Measurements from ENCODE around the gene ZNF174. TPM values are rescaled to one million over a fixed set of nuclear protein-coding genes. Genes with fewer than 3 reads are reported as not detected.

ZNF174 gene
- total RNA-seq, 1 experiment from 2014 or later, result 13.7 TPM

DNA sequence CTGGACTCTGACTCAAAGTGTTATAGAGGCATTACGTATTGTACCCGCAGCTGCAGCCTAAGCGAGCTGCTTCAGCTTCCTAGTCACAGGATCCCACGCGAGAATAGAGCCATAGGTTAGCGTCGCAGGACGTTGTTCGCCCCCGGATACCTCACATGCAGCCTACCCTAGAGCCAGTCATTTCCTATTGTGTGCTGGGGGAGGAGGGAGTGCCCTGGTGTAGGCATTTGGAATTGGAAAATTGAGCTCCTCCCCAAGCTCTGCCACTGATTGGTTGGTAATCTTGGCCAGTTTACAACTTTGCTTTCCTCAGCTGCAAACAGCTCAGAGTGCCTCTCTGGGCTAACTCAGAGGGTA, 43.0 kb downstream of the ZNF174 start:
- Histone ChIP-seq H3K4me3 (ENCODE audit: low read depth, low read length, poor library complexity, severe bottlenecking) (peak overlapping the region; percentile 67), H3K27me3 (replicated peaks; ENCODE audit: insufficient read depth, low read depth, low read length, poor library complexity) (no peaks in the 10 kb centered on the region), H3K27ac (ENCODE audit: low read depth, low read length, poor library complexity, severe bottlenecking) (peak overlapping the region; percentile 73), H3K4me1 (ENCODE audit: insufficient read depth, low read length, poor library complexity, severe bottlenecking) (no peaks in the 10 kb centered on the region), H3K9me3 (ENCODE audit: low read depth, low read length, poor library complexity, severe bottlenecking) (no peaks in the 10 kb centered on the region), H3K36me3 (ENCODE audit: insufficient read depth, low read length, poor library complexity, severe bottlenecking) (peaks cover 6% of the 10 kb centered on the region)
- intact Hi-C loops (cut with micrococcal nuclease; ENCODE audit: unreplicated experiment), result no loop called here
- TF ChIP-seq, protein P1, sequence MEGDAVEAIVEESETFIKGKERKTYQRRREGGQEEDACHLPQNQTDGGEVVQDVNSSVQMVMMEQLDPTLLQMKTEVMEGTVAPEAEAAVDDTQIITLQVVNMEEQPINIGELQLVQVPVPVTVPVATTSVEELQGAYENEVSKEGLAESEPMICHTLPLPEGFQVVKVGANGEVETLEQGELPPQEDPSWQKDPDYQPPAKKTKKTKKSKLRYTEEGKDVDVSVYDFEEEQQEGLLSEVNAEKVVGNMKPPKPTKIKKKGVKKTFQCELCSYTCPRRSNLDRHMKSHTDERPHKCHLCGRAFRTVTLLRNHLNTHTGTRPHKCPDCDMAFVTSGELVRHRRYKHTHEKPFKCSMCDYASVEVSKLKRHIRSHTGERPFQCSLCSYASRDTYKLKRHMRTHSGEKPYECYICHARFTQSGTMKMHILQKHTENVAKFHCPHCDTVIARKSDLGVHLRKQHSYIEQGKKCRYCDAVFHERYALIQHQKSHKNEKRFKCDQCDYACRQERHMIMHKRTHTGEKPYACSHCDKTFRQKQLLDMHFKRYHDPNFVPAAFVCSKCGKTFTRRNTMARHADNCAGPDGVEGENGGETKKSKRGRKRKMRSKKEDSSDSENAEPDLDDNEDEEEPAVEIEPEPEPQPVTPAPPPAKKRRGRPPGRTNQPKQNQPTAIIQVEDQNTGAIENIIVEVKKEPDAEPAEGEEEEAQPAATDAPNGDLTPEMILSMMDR (conservative IDR thresholded peaks at IDR 0.05; ENCODE audit: low read depth, low read length), result no peak
- no peak for TF ChIP-seq EZH2 (IDR thresholded peaks at IDR 0.05; ENCODE audit: borderline replicate concordance, low read depth, low read length, poor library complexity, severe bottlenecking)
- peak; percentile 72 for DNase-seq (ENCODE audit: low spot score)
- TSS peak; percentile 88 for BruUV-seq (replicated peaks)
- POLR2A ChIA-PET (ENCODE audit: low non-redundant PET), result interaction anchor here (0.6 to 0.7 kb wide), 2 partner anchors 10 to 36 kb away, joined by 3 to 7 read pairs; no protein-coding TSS in a partner anchor
- CTCF ChIA-PET, result interaction anchor here (0.6 kb wide), 1 partner anchor 293 kb away, joined by 15 read pairs; no protein-coding TSS in a partner anchor

DNA sequence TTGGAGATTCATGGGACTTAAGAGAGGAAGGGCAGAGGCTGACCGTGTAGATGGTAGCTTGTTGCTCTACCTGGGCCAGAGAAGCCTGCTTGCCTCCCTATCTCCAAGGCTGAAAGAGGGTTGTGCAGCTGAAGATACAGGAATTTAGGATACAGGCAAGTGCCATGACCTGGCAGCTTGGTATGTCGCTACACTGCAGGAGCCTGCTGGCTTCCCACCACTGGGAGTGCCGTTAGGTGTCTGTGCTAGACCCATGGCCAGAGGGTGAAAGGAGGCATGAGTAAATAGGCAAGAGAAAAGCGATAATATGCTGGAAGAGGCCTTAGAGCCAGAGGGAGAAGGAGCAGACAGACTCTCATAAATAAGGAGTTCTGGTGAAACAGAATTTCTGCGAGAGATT, 53.1 kb downstream of the ZNF174 start:
- POLR2A ChIA-PET (ENCODE audit: low non-redundant PET), result interaction anchor here (0.6 kb wide), 1 partner anchor 10 kb away, joined by 7 read pairs; no protein-coding TSS in a partner anchor

GRCh38 chr16:3454631-3455147, 53.7 kb downstream of the ZNF174 start:
- no TSS peak for BruUV-seq (replicated peaks)
- CTCF ChIA-PET, result no interaction called here
- intact Hi-C loops (cut with micrococcal nuclease; ENCODE audit: unreplicated experiment), result no loop called here
- Histone ChIP-seq H3K9me3 (ENCODE audit: low read depth, low read length, poor library complexity, severe bottlenecking) (no peaks in the 10 kb centered on the region), H3K27me3 (replicated peaks; ENCODE audit: insufficient read depth, low read depth, low read length, poor library complexity) (no peaks in the 10 kb centered on the region), H3K4me3 (ENCODE audit: low read depth, low read length, poor library complexity, severe bottlenecking) (no peak overlapping the region), H3K36me3 (ENCODE audit: insufficient read depth, low read length, poor library complexity, severe bottlenecking) (no peaks in the 10 kb centered on the region), H3K27ac (ENCODE audit: low read depth, low read length, poor library complexity, severe bottlenecking) (no peak overlapping the region), H3K4me1 (ENCODE audit: insufficient read depth, low read length, poor library complexity, severe bottlenecking) (peaks cover 17% of the 10 kb centered on the region)
- POLR2A ChIA-PET (ENCODE audit: low non-redundant PET), result no interaction called here
- TF ChIP-seq, protein P1 (conservative IDR thresholded peaks at IDR 0.05; ENCODE audit: low read depth, low read length), result no peak
- no peak for DNase-seq (ENCODE audit: low spot score)

More for the DNA sequence above, 53.1 kb downstream of the ZNF174 start:
- TF ChIP-seq, protein P1 (conservative IDR thresholded peaks at IDR 0.05; ENCODE audit: low read depth, low read length), result no peak
- no peak for TF ChIP-seq EZH2 (IDR thresholded peaks at IDR 0.05; ENCODE audit: borderline replicate concordance, low read depth, low read length, poor library complexity, severe bottlenecking)
- CTCF ChIA-PET, result no interaction called here
- no peak for DNase-seq (ENCODE audit: low spot score)
- no TSS peak for BruUV-seq (replicated peaks)
- H3K4me1 ChIP-seq (ENCODE audit: insufficient read depth, low read length, poor library complexity, severe bottlenecking), result peaks cover 11% of the 10 kb centered on the region
- H3K4me3 ChIP-seq (ENCODE audit: low read depth, low read length, poor library complexity, severe bottlenecking), result no peak overlapping the region
- H3K27ac ChIP-seq (ENCODE audit: low read depth, low read length, poor library complexity, severe bottlenecking), result no peak overlapping the region
- no peaks in the 10 kb centered on the region for H3K27me3 ChIP-seq (replicated peaks; ENCODE audit: insufficient read depth, low read depth, low read length, poor library complexity)
- no peaks in the 10 kb centered on the region for H3K9me3 ChIP-seq (ENCODE audit: low read depth, low read length, poor library complexity, severe bottlenecking)
- intact Hi-C loops (cut with micrococcal nuclease; ENCODE audit: unreplicated experiment), result no loop called here
- no peaks in the 10 kb centered on the region for H3K36me3 ChIP-seq (ENCODE audit: insufficient read depth, low read length, poor library complexity, severe bottlenecking)

All from A673 (cell line).